PFSK-1 (cell line): Measurements from ENCODE around the gene HTATSF1.

Experiments used
- FOXP2 ChIP-seq: optimal IDR thresholded peaks from 2 replicates; pipeline ENCODE3; 2011; ENCODE audit warnings: borderline replicate concordance, control low read depth, inconsistent platforms; ENCODE audit not compliant: insufficient read depth; ENCODE audit errors: extremely low read length, extremely low read depth
- POLR2AphosphoS5 ChIP-seq: IDR thresholded peaks from 2 replicates; pipeline ENCODE4 v1.6.1; 2012; ENCODE audit warnings: low read depth, mild to moderate bottlenecking, control low read depth, low read length, moderate library complexity
- SIN3A ChIP-seq: IDR thresholded peaks from 2 replicates; pipeline ENCODE4 v1.6.1; 2012; ENCODE audit warnings: mild to moderate bottlenecking, low read length, moderate library complexity, borderline replicate concordance; ENCODE audit not compliant: insufficient read depth
- TAF1 ChIP-seq: IDR thresholded peaks from 2 replicates; pipeline ENCODE4 v1.6.1; 2012; ENCODE audit warnings: low read length, control low read depth, borderline replicate concordance; ENCODE audit not compliant: insufficient read depth
- TF ChIP-seq, protein P1 (sequence below), 2 experiments: IDR thresholded peaks; 2 replicates each; pipeline versions ENCODE4 v1.6.1 to v1.8.0; 2011 to 2012; ENCODE audit warnings: low read depth in 2 of 2, low read length in 2 of 2, control low read depth in 1 of 2, inconsistent platforms in 1 of 2, mild to moderate bottlenecking in 1 of 2, moderate library complexity in 1 of 2; ENCODE audit not compliant: insufficient read depth in 1 of 2

Gene HTATSF1

GRCh38 chrX:136529795-136530194 lies 32.4 kb downstream of the HTATSF1 start:
- TF ChIP-seq, protein P1, sequence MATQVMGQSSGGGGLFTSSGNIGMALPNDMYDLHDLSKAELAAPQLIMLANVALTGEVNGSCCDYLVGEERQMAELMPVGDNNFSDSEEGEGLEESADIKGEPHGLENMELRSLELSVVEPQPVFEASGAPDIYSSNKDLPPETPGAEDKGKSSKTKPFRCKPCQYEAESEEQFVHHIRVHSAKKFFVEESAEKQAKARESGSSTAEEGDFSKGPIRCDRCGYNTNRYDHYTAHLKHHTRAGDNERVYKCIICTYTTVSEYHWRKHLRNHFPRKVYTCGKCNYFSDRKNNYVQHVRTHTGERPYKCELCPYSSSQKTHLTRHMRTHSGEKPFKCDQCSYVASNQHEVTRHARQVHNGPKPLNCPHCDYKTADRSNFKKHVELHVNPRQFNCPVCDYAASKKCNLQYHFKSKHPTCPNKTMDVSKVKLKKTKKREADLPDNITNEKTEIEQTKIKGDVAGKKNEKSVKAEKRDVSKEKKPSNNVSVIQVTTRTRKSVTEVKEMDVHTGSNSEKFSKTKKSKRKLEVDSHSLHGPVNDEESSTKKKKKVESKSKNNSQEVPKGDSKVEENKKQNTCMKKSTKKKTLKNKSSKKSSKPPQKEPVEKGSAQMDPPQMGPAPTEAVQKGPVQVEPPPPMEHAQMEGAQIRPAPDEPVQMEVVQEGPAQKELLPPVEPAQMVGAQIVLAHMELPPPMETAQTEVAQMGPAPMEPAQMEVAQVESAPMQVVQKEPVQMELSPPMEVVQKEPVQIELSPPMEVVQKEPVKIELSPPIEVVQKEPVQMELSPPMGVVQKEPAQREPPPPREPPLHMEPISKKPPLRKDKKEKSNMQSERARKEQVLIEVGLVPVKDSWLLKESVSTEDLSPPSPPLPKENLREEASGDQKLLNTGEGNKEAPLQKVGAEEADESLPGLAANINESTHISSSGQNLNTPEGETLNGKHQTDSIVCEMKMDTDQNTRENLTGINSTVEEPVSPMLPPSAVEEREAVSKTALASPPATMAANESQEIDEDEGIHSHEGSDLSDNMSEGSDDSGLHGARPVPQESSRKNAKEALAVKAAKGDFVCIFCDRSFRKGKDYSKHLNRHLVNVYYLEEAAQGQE (IDR thresholded peaks at IDR 0.05; ENCODE audit: insufficient read depth in 1 of 2, low read depth in 2 of 2, low read length in 2 of 2): no peak
- TF ChIP-seq FOXP2 (no peak), TAF1 (no peak), SIN3A (no peak), POLR2AphosphoS5 (no peak)

GRCh38 chrX:136531951-136532350 lies 34.6 kb downstream of the HTATSF1 start, which contains the start of gene VGLL1:
Gene VGLL1 (plus strand): TSS chrX:136532215. CDS start chrX:136536021, 3,806 bp downstream.
- TF ChIP-seq TAF1 (no peak), FOXP2 (no peak), SIN3A (no peak), POLR2AphosphoS5 (no peak)
- TF ChIP-seq, protein P1 (IDR thresholded peaks at IDR 0.05; ENCODE audit: insufficient read depth in 1 of 2, low read depth in 2 of 2, low read length in 2 of 2): no peak

GRCh38 chrX:136534131-136534530 lies 36.7 kb downstream of the HTATSF1 start:
- TF ChIP-seq SIN3A: no peak
- TF ChIP-seq FOXP2: no peak
- no peak for TF ChIP-seq TAF1
- TF ChIP-seq, protein P1 (IDR thresholded peaks at IDR 0.05; ENCODE audit: insufficient read depth in 1 of 2, low read depth in 2 of 2, low read length in 2 of 2): no peak
- TF ChIP-seq POLR2AphosphoS5: no peak

GRCh38 chrX:136538811-136539210 lies 41.4 kb downstream of the HTATSF1 start:
- no peak for TF ChIP-seq POLR2AphosphoS5
- no peak for TF ChIP-seq TAF1
- TF ChIP-seq, protein P1 (IDR thresholded peaks at IDR 0.05; ENCODE audit: insufficient read depth in 1 of 2, low read depth in 2 of 2, low read length in 2 of 2): no peak
- no peak for TF ChIP-seq FOXP2
- TF ChIP-seq SIN3A: no peak

DNA sequence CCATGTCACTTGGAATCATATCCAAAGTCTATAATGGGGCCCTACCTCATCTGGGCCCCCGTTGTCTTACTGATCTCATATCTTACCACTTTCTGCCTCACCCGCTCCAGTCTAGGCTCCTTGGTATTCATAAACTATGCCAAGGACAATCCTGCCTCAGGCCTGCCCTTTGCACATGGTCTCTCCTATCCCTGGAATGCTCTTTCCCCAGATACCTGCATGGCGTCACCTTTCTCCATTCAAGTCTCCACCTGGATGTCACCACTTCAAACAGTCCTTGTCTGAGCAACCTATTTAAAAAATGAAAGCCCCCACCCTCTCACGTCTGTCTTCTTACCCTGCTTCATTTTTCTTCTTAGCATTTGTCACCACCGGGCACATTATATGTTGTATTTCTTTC lies 42.8 kb downstream of the HTATSF1 start:
- TF ChIP-seq POLR2AphosphoS5 (no peak), SIN3A (no peak), TAF1 (no peak), FOXP2 (no peak)
- TF ChIP-seq, protein P1 (IDR thresholded peaks at IDR 0.05; ENCODE audit: insufficient read depth in 1 of 2, low read depth in 2 of 2, low read length in 2 of 2): no peak
